Thoracic aorta (tissue), 2 donors: ENCODE results near the gene SLC35F1. TPM values are rescaled to one million over a fixed set of nuclear protein-coding genes. Genes with fewer than 3 reads are reported as not detected.

Source experiments
- ATAC-seq: fragments of 150-250 bp; one replicate; pipeline ENCODE4 v1.8.0; 2017; ENCODE audit warnings: low read depth; ENCODE audit not compliant: insufficient number of reproducible peaks, low FRiP score
- DNase-seq: peaks from one replicate; pipeline ENCODE4 v3.0.0-alpha.2; 2020; ENCODE audit warnings: low spot score
- H3K27ac ChIP-seq, 2 donors: fragments of 200-600 bp; sonication (generic); 1 replicate in 1 of 2; 2 replicates in 1 of 2; pipeline ENCODE4 v1.5.1; 2016; ENCODE audit warnings: mild to moderate bottlenecking in 2 of 2, moderate library complexity in 2 of 2
- H3K27me3 ChIP-seq: fragments of 200-600 bp; sonication (generic); replicated peaks from 2 replicates; pipeline ENCODE4 v1.6.0; 2016; ENCODE audit warnings: mild to moderate bottlenecking; ENCODE audit not compliant: insufficient read depth
- H3K36me3 ChIP-seq: fragments of 200-600 bp; sonication (generic); one replicate; pipeline ENCODE4 v1.5.1; 2016
- H3K4me1 ChIP-seq, 2 donors: fragments of 200-600 bp; sonication (generic); 1 replicate in 1 of 2; 2 replicates in 1 of 2; pipeline versions ENCODE4 v1.5.1 to v1.6.0; 2016; ENCODE audit warnings: low read depth in 2 of 2, mild to moderate bottlenecking in 1 of 2; ENCODE audit not compliant: control insufficient read depth in 1 of 2
- H3K4me3 ChIP-seq: fragments of 200-600 bp; sonication (generic); 2 replicates; pipeline ENCODE4 v1.5.1; 2016; ENCODE audit warnings: mild to moderate bottlenecking
- H3K9me3 ChIP-seq: fragments of 200-600 bp; sonication (generic); 2 replicates; pipeline ENCODE4 v1.5.1; 2016
- CTCF ChIP-seq: fragments of 200-600 bp; sonication (generic); IDR thresholded peaks from one replicate; pipeline ENCODE4 v1.5.1; 2019; ENCODE audit warnings: antibody characterized with exemption
- total RNA-seq, 2 donors: library from RNA; depleted of rRNA; stranded (reverse); fragments of >200 nt; gene quantifications; one replicate each; pipeline versions ENCODE4 v1.1.0 to v1.2.3, GENCODE V29; 2016

SLC35F1 gene
- total RNA-seq, 2 donors from 2014 or later = 0.81 to 3.0 TPM

- TF ChIP-seq CTCF = no peak
- H3K36me3 ChIP-seq = no peaks in the 10 kb centered on the region
- no peak for DNase-seq
- ATAC-seq = no peak
- H3K27me3 ChIP-seq = no peaks in the 10 kb centered on the region
- H3K27ac ChIP-seq = no peak overlapping the region
- H3K4me1 ChIP-seq = peaks cover 0 to 9% of the 10 kb centered on the region in 2 donors
- no peak overlapping the region for H3K4me3 ChIP-seq
- no peaks in the 10 kb centered on the region for H3K9me3 ChIP-seq
Measured at GRCh38 chr6:117916483-117916882, 9.4 kb downstream of the SLC35F1 start.

- Histone ChIP-seq H3K9me3 (no peaks in the 10 kb centered on the region), H3K4me1 (peaks cover 0 to 9% of the 10 kb centered on the region in 2 donors), H3K4me3 (no peak overlapping the region), H3K27ac (no peak overlapping the region), H3K27me3 (no peaks in the 10 kb centered on the region), H3K36me3 (no peaks in the 10 kb centered on the region)
- no peak for TF ChIP-seq CTCF
- DNase-seq = no peak
- no peak for ATAC-seq
Measured at GRCh38 chr6:117917176-117917575, 10.1 kb downstream of the SLC35F1 start.

- Histone ChIP-seq H3K27ac (no peak overlapping the region), H3K27me3 (no peaks in the 10 kb centered on the region), H3K9me3 (no peaks in the 10 kb centered on the region), H3K4me3 (no peak overlapping the region), H3K36me3 (no peaks in the 10 kb centered on the region), H3K4me1 (peaks cover 0 to 9% of the 10 kb centered on the region in 2 donors)
- no peak for TF ChIP-seq CTCF
- ATAC-seq = no peak
- no peak for DNase-seq
Measured at GRCh38 chr6:117918454-117918853, 11.4 kb downstream of the SLC35F1 start.

DNA sequence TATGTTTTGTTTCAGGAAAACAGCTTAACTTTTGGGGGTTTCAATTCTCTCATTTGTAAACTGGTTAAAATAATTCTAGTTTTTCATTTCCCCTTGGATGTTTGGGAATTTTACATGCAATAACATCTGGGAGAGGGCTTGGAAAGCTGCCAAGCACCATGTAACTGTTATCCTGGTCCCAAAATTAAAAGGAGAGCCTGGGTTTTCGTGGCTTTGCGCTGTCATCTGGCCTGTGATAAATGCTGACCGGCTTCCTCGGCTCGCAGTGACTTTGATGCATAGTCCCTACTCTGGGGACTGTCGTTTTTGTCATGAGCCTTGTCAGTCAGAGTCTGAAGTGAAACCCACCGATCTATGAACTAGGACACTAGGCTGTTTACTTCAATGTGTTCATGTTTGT is 12.2 kb downstream of the SLC35F1 start:
- DNase-seq (no peak), ATAC-seq (no peak)
- H3K36me3 ChIP-seq = no peaks in the 10 kb centered on the region
- no peaks in the 10 kb centered on the region for H3K9me3 ChIP-seq
- H3K27ac ChIP-seq = no peak overlapping the region
- H3K4me1 ChIP-seq = peaks cover 0 to 9% of the 10 kb centered on the region in 2 donors
- TF ChIP-seq CTCF = no peak
- H3K27me3 ChIP-seq = no peaks in the 10 kb centered on the region
- H3K4me3 ChIP-seq = no peak overlapping the region

DNA sequence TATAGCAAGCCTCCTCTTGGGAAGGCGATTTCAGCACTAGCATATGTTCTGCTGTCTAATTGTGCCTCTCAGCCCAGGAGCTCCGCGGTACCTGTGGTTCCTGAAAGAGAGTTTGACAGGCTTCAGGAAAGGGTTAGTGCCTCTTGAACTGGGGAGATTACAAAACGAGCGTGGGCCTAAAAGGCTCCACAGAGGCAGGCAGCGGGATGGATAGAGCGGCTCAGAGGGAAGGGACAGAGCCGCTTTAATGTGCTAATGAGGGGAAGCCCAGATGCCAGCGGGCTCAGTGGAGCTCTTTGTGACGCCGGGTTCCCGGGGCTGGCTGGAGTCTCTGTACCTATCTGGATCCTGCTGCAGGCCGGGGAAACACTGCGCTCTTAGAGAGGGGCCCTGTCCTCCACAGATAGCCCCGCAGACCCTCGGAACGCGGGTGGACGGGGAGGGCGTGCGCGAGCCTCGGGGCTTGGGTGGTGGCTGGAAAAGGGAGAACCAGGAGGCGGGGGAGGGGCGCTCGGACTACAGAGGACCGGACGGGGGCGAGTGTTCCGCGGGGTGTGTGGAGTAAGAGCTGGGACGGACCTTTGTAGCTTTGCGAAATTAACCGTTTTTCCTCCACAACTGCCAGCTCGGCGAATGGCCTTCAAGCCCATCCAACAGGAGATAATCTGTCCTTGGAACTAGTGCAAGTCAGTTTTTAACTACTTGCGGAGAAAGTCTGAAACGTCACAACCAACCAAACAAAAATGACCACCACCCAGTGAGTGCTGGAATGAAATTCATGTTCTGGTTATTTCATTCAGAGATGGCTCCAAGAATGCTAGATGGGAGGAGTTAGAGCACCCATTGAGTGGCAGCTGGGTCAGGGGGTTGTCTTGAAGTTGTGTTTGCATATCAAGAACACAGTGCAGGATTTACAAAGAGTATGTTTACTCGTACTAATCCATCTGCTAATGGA is 13.0 kb downstream of the SLC35F1 start:
- H3K4me1 ChIP-seq = peaks cover 0 to 9% of the 10 kb centered on the region in 2 donors
- ATAC-seq (no peak), DNase-seq (no peak)
- no peaks in the 10 kb centered on the region for H3K9me3 ChIP-seq
- no peak for TF ChIP-seq CTCF
- no peaks in the 10 kb centered on the region for H3K36me3 ChIP-seq
- H3K4me3 ChIP-seq = peak overlapping the region; percentile 55
- H3K27ac ChIP-seq = no peak overlapping the region
- H3K27me3 ChIP-seq = no peaks in the 10 kb centered on the region
